ENCODE data around the gene ETV5. TPM values are rescaled to one million over a fixed set of nuclear protein-coding genes. Genes with fewer than 3 reads are reported as not detected.
"Not testable (repeated sequence)": the region's sequence is repeated elsewhere in the genome, so short reads cannot be mapped to it uniquely, and the experiment has no call there.

Gene ETV5
- total and polyA plus RNA-seq, 2 donors: 2.6 to 12.8 TPM

DNA sequence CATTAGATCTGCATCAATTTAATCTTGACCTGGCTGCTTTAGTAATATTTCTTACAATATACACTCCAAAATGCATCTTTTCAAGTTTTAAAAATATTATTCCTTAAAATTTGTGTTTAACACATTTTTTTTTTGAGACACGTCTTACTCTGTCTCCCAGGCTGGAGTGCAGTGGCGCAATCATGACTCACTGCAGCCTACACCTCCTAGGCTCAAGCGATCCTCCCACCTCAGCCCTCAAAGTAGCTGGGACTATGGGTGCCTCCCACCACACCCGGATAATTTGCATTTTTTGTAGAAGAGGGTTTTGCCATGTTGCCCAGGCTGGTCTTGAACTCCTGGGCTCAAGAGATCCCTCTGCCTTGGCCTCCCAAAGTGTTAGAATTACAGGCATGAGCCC lies 73.6 kb downstream of the ETV5 start:
- Histone ChIP-seq H3K36me3 (ENCODE audit: insufficient read depth) (no peaks in the 10 kb centered on the region), H3K4me1 (ENCODE audit: insufficient read depth) (no peaks in the 10 kb centered on the region), H3K4me3 (ENCODE audit: low read depth, low read length) (no peak overlapping the region), H3K27ac (ENCODE audit: low read depth) (no peak overlapping the region)
- no peak for DNase-seq (ENCODE audit: extremely low spot score)
- WGBS: 81% methylated on average over 4 of the region's 4 CpGs

- Histone ChIP-seq H3K4me3 (ENCODE audit: low read depth, low read length) (no peak overlapping the region), H3K36me3 (ENCODE audit: insufficient read depth) (no peaks in the 10 kb centered on the region), H3K4me1 (ENCODE audit: insufficient read depth) (no peaks in the 10 kb centered on the region), H3K27ac (ENCODE audit: low read depth) (no peak overlapping the region)
- no peak for DNase-seq (ENCODE audit: extremely low spot score)
- 78% methylated on average over 1 of the region's 1 CpG for WGBS
Measured at GRCh38 chr3:186032321-186032720, 76.6 kb downstream of the ETV5 start.

GRCh38 chr3:186025993-186026392 lies 82.9 kb downstream of the ETV5 start:
- H3K4me1 ChIP-seq (ENCODE audit: insufficient read depth); H3K36me3 ChIP-seq (ENCODE audit: insufficient read depth); H3K4me3 ChIP-seq (ENCODE audit: low read depth, low read length); DNase-seq (ENCODE audit: extremely low spot score); H3K27ac ChIP-seq (ENCODE audit: low read depth): not testable (repeated sequence)
- 68% methylated on average over 5 of the region's 5 CpGs for WGBS

DNA sequence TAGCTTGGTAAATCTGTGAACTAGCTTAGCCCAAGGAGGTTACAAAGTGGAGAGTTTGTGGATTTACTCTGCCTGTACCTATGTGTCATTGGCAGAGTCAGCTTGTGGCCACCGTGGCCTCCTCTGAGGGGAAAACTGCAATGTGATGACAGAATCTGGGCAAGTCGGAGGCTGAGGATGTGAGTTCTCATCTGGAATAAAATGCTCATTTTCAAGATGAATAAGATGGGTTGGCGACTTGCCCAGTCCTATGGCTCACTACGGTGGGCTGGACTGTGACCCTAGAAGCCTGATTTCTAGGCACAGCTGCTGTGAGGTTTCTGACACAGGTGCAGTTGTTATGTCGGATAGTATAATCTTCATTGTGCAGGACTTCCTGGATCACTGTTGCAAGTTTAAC lies 83.7 kb downstream of the ETV5 start:
- DNase-seq (ENCODE audit: extremely low spot score): no peak
- Histone ChIP-seq H3K4me3 (ENCODE audit: low read depth, low read length) (no peak overlapping the region), H3K4me1 (ENCODE audit: insufficient read depth) (peaks cover 1% of the 10 kb centered on the region), H3K36me3 (ENCODE audit: insufficient read depth) (no peaks in the 10 kb centered on the region), H3K27ac (ENCODE audit: low read depth) (no peak overlapping the region)
- WGBS: 29% methylated on average over 5 of the region's 5 CpGs

- Histone ChIP-seq H3K4me3 (ENCODE audit: low read depth, low read length) (no peak overlapping the region), H3K27ac (ENCODE audit: low read depth) (no peak overlapping the region), H3K36me3 (ENCODE audit: insufficient read depth) (no peaks in the 10 kb centered on the region), H3K4me1 (ENCODE audit: insufficient read depth) (peaks cover 1% of the 10 kb centered on the region)
- DNase-seq (ENCODE audit: extremely low spot score): no peak
- WGBS: 45% methylated on average over 6 of the region's 6 CpGs
Measured at GRCh38 chr3:186024210-186024609, 84.7 kb downstream of the ETV5 start.

DNA sequence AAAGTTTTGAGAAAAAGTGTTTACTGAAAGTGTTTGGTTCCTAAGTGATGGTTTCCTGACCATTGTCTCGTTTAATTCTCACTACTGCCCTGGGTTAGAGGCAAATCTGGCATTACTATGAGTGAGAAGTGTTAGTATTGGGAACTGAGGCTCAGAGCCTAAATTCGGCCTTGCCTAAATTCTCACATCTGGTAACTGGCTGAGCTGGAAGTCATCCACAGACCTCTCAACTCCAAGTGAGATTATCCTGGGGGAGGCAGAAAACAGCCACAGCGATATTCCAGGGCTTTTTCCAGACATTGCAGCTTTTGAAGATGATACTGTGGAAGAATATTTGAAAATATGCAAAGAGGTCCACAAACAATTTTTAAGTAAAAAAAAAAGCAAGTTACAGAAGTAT lies 86.0 kb downstream of the ETV5 start:
- 72% methylated on average over 3 of the region's 3 CpGs for WGBS

GRCh38 chr3:186021673-186022362 lies 87.1 kb downstream of the ETV5 start:
- Histone ChIP-seq H3K27ac (ENCODE audit: low read depth) (no peak overlapping the region), H3K36me3 (ENCODE audit: insufficient read depth) (no peaks in the 10 kb centered on the region), H3K4me3 (ENCODE audit: low read depth, low read length) (no peak overlapping the region), H3K4me1 (ENCODE audit: insufficient read depth) (peaks cover 1% of the 10 kb centered on the region)
- no peak for DNase-seq (ENCODE audit: extremely low spot score)
- 72% methylated on average over 8 of the region's 8 CpGs for WGBS

More for the DNA sequence above, 86.0 kb downstream of the ETV5 start:
- H3K4me1 ChIP-seq (ENCODE audit: insufficient read depth): peaks cover 1% of the 10 kb centered on the region
- no peaks in the 10 kb centered on the region for H3K36me3 ChIP-seq (ENCODE audit: insufficient read depth)
- H3K27ac ChIP-seq (ENCODE audit: low read depth): no peak overlapping the region
- no peak for DNase-seq (ENCODE audit: extremely low spot score)
- no peak overlapping the region for H3K4me3 ChIP-seq (ENCODE audit: low read depth, low read length)

DNA sequence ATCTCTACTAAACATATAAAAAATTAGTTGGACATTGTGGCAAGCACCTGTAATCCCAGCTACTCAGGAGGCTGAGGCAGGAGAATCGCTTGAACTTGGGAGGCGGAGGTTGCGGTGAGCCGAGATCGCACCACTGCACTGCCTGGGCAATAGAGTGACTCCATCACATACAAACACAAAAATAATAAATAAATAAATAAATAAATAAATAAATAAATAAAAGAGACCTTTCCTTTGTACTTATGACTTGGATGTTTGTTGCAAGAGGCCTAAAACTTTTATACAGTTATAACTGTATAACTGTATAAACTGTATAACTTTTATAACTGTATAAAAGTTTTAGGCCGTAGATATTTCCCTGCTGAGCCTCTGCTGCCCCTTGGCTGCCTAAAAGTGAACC lies 87.6 kb downstream of the ETV5 start:
- H3K27ac ChIP-seq (ENCODE audit: low read depth); H3K4me1 ChIP-seq (ENCODE audit: insufficient read depth); H3K4me3 ChIP-seq (ENCODE audit: low read depth, low read length); DNase-seq (ENCODE audit: extremely low spot score); H3K36me3 ChIP-seq (ENCODE audit: insufficient read depth): not testable (repeated sequence)
- 89% methylated on average over 6 of the region's 6 CpGs for WGBS

DNA sequence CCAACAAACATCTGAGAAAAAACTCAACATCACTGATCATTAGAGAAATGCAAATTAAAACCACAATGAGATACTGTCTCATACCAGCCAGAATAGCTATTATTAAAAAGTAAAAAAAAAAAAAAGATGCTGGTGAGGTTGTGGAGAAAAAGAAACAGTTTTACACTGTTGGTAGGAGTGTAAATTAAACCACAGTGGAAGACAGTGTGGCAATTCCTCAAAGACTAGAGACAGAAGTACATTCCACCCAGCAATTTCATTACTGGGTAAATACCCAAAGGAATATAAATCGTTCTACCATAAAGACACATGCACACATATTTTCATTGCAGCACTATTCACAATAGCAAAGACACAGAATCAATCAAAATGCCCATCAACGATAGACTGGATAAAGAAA lies 89.6 kb downstream of the ETV5 start:
- H3K27ac ChIP-seq (ENCODE audit: low read depth); H3K4me1 ChIP-seq (ENCODE audit: insufficient read depth); H3K4me3 ChIP-seq (ENCODE audit: low read depth, low read length); H3K36me3 ChIP-seq (ENCODE audit: insufficient read depth); DNase-seq (ENCODE audit: extremely low spot score): not testable (repeated sequence)
- WGBS: 90% methylated on average over 2 of the region's 2 CpGs

DNA sequence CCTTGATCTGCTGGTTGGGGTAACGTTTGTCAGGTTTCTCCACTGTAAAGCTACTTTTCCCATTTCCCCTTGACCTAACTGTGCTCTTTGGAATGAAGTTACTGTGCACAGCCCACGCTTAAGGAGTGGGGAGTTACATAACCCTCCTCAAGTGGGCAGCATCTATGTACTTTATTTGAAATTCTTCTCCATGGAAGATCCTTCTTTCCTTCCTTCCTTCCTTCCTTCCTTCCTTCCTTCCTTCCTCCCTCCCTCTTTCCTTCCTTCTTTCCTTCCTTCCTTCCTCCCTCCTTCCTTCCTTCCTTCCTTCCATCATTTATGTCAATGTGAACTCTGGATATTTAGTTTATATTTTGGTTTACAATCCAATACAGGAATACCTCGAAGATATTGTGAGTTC lies 94.0 kb downstream of the ETV5 start:
- H3K4me1 ChIP-seq (ENCODE audit: insufficient read depth): no peaks in the 10 kb centered on the region
- no peak for DNase-seq (ENCODE audit: extremely low spot score)
- 74% methylated on average over 3 of the region's 3 CpGs for WGBS
- no peak overlapping the region for H3K4me3 ChIP-seq (ENCODE audit: low read depth, low read length)
- H3K27ac ChIP-seq (ENCODE audit: low read depth): no peak overlapping the region
- no peaks in the 10 kb centered on the region for H3K36me3 ChIP-seq (ENCODE audit: insufficient read depth)

- no peak overlapping the region for H3K27ac ChIP-seq (ENCODE audit: low read depth)
- no peak overlapping the region for H3K4me3 ChIP-seq (ENCODE audit: low read depth, low read length)
- H3K36me3 ChIP-seq (ENCODE audit: insufficient read depth): no peaks in the 10 kb centered on the region
- H3K4me1 ChIP-seq (ENCODE audit: insufficient read depth): no peaks in the 10 kb centered on the region
- 70% methylated on average over 7 of the region's 7 CpGs for WGBS
- DNase-seq (ENCODE audit: extremely low spot score): no peak
Measured at GRCh38 chr3:186013312-186013711, 95.6 kb downstream of the ETV5 start.

DNA sequence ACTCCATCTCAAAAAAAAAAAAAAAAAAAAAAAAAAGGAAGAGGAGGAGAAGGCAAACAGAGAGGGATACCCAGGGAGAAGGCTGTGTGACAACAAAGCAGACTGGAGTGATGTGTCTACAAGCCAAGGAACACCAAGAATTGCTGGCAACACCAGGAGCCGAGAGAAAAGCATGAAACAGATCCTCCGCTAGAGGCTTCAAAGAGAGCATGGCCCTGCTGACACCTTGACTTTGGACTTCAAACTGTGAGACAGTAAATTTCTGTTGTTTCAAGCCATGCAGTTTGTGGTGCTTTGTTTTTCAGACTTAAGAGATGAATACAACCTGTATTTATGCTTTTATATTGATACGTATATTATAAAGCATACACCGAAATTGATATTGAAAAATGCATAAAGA lies 96.8 kb downstream of the ETV5 start:
- 80% methylated on average over 4 of the region's 4 CpGs for WGBS
- Histone ChIP-seq H3K4me1 (ENCODE audit: insufficient read depth) (no peaks in the 10 kb centered on the region), H3K27ac (ENCODE audit: low read depth) (no peak overlapping the region), H3K4me3 (ENCODE audit: low read depth, low read length) (no peak overlapping the region), H3K36me3 (ENCODE audit: insufficient read depth) (no peaks in the 10 kb centered on the region)
- no peak for DNase-seq (ENCODE audit: extremely low spot score)

- 91% methylated on average over 7 of the region's 7 CpGs for WGBS
- no peak overlapping the region for H3K27ac ChIP-seq (ENCODE audit: low read depth)
- H3K4me1 ChIP-seq (ENCODE audit: insufficient read depth): no peaks in the 10 kb centered on the region
- no peak for DNase-seq (ENCODE audit: extremely low spot score)
- H3K4me3 ChIP-seq (ENCODE audit: low read depth, low read length): no peak overlapping the region
- no peaks in the 10 kb centered on the region for H3K36me3 ChIP-seq (ENCODE audit: insufficient read depth)
Measured at GRCh38 chr3:186004671-186005070, 104.2 kb downstream of the ETV5 start.

DNA sequence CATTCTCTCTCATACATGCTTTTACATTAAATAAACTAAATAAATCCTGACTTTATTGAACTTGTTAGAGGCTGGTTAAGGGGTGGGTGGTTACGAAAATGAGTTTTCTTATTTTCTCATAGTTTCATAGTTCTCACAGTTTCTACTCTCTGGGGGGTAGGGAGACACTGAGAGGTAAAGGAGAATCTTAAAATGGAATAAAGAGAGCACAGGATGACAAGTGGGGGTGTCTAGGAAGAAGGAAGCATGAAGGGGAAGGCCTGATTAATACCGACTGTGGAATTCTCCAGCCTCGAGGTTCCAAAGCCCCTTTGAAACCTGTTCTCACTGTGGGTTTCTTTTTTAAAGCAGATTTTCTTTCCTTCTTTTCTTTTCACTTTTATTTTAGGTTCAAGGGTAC lies 104.7 kb downstream of the ETV5 start:
- 55% methylated on average over 3 of the region's 3 CpGs for WGBS
- H3K36me3 ChIP-seq (ENCODE audit: insufficient read depth): no peaks in the 10 kb centered on the region
- DNase-seq (ENCODE audit: extremely low spot score): no peak

GRCh38 chr3:186003610-186004009 lies 105.3 kb downstream of the ETV5 start:
- no peak for DNase-seq (ENCODE audit: extremely low spot score)
- no peak overlapping the region for H3K27ac ChIP-seq (ENCODE audit: low read depth)
- H3K4me1 ChIP-seq (ENCODE audit: insufficient read depth): no peaks in the 10 kb centered on the region
- no peak overlapping the region for H3K4me3 ChIP-seq (ENCODE audit: low read depth, low read length)
- 44% methylated on average over 5 of the region's 5 CpGs for WGBS
- H3K36me3 ChIP-seq (ENCODE audit: insufficient read depth): no peaks in the 10 kb centered on the region

More for the DNA sequence above, 104.7 kb downstream of the ETV5 start:
- no peaks in the 10 kb centered on the region for H3K4me1 ChIP-seq (ENCODE audit: insufficient read depth)
- no peak overlapping the region for H3K27ac ChIP-seq (ENCODE audit: low read depth)
- H3K4me3 ChIP-seq (ENCODE audit: low read depth, low read length): no peak overlapping the region
